AG10803 (cell line): ENCODE data around the gene YPEL1.

Source experiments
- DNase-seq: peaks from one replicate; pipeline ENCODE4 v3.0.0; 2010; ENCODE audit warnings: low read depth
- H3K4me3 ChIP-seq: 2 replicates; pipeline ENCODE4 v1.5.1; 2011; ENCODE audit warnings: mild to moderate bottlenecking, low read length, control low read depth
- CTCF ChIP-seq: conservative IDR thresholded peaks from 2 replicates; pipeline ENCODE4 v1.5.1; 2011; ENCODE audit warnings: mild to moderate bottlenecking, low read length, control low read depth, inconsistent platforms

YPEL1 gene

DNA sequence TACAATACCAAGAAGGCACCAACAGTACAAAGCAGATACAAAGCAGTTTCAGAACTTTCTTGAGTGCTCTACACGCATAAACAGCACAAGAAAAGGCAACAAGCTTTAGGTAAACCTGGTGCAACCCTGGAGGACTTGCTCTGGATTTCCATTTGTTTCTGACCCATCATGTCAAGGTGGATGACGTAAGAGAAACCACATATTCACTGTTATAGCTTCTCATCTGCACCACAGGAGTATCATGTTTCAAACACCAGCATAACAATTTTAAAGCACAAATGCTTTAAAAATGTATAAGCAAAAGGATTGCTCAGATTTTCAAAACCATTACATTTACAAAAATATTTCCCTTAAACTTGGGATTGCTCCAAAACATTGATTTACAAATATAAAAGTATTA lies 25.0 kb upstream of the YPEL1 start:
- no peak overlapping the region for H3K4me3 ChIP-seq
- peak; percentile 66 for DNase-seq
- no peak for TF ChIP-seq CTCF

- H3K4me3 ChIP-seq = no peak overlapping the region
- no peak for DNase-seq
- TF ChIP-seq CTCF = no peak
Observed at GRCh38 chr22:21759646-21760376, 24.2 kb upstream of the YPEL1 start.

DNA sequence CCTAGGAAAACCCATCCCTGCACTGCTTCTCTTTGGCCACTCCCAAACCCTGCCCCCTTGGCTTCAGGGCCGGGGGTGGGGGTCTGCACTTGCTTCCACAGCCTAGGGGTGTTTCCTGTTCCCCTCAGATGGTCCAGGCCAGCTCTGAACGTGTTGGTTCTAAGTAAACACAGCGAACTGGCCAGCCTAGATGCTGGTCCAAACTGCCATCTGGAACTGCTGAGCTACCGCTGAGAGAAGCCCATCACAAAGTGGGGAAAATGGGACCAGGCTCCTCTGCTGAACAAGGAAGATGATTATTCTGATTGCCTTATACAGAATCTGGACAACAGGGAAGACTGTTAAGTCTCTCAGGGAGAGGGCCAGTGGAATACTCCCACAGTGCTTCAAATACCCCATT lies 23.5 kb upstream of the YPEL1 start:
- H3K4me3 ChIP-seq = no peak overlapping the region
- DNase-seq = no peak
- TF ChIP-seq CTCF = no peak

DNA sequence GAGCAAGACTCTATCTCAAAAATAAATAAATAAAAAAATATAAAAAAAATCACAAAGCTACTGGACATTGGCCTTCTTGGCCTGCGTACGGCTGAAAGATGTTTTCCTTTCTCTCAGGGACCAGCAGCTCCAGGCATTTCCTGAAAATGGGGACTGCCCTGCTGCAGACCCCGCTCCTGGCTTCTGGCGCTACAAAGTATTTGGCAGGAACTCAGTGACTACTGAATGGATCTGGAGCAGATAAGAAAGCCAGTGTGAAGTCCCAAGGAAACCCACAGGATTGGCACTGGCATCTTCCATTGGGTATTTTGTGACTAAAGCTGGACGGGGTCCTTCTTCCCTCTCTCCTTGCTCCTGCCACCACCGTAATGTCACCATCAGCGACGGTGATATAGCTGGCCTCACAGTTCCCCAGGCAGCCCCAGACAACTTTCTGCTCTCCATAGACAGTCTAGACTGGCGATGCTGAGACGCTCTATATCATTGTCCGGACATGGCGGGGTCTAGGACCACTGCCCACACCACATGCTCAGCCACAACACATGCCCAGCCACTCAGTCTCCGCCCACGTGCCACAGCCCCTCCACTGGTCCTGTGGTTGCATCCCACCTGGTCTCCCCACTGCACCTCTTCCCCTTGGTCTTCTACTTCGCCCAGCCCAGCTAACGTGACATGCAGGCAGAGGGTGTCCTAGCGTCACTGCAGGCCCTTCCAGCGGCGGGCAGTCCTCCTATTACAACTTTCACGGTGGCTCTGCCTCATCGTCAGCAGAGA lies 22.7 kb upstream of the YPEL1 start:
- H3K4me3 ChIP-seq = no peak overlapping the region
- DNase-seq = no peak
- TF ChIP-seq CTCF = no peak

- TF ChIP-seq CTCF = no peak
- peak; percentile 58 for DNase-seq
- no peak overlapping the region for H3K4me3 ChIP-seq
Observed at GRCh38 chr22:21755851-21756284, 20.3 kb upstream of the YPEL1 start.

GRCh38 chr22:21754523-21754922 lies 18.9 kb upstream of the YPEL1 start:
- no peak for TF ChIP-seq CTCF
- H3K4me3 ChIP-seq = no peak overlapping the region
- peak; percentile 8 for DNase-seq
